ENCODE data around the gene TFDP2.

The TFDP2 gene

GRCh38 chr3:142064454-142064853 lies 84.9 kb downstream of the TFDP2 start:
- Histone ChIP-seq H3K36me3 (ENCODE audit: control insufficient read depth, insufficient read depth, low read length) (no peaks in the 10 kb centered on the region), H3K27me3 (ENCODE audit: control insufficient read depth, insufficient read depth, low read length) (no peaks in the 10 kb centered on the region), H3K9me3 (ENCODE audit: control insufficient read depth, low read length) (no peaks in the 10 kb centered on the region), H3K4me2 (ENCODE audit: low read length) (no peak overlapping the region), H3K27ac (no peak overlapping the region), H3K4me3 (ENCODE audit: low read depth, low read length) (no peak overlapping the region), H2AFZ (no peak overlapping the region), H3K79me2 (peaks cover 3% of the 10 kb centered on the region), H3K4me1 (no peaks in the 10 kb centered on the region), H3K9ac (no peak overlapping the region)
- TF ChIP-seq CTCF (IDR thresholded peaks at IDR 0.05), result no peak

DNA sequence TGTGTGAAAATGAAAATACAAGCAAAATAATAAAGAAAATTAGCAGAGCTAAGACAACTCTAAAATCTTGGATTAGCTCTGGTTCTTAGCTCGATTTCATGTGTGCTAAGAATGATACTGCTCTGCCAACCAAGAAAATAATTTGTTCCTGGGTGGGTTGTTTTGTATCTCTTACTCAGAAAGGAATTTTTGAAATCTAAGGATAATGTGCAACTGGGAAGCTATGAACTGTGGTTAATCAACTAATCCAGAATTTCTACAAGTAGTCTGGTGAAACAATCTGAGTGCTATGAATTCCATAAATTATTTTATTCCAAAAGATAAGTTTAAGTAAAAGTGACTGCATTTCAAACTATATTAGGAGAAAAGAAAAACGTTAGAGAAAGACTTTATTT lies 92.0 kb downstream of the TFDP2 start:
- Histone ChIP-seq H3K4me1 (no peaks in the 10 kb centered on the region), H3K27me3 (ENCODE audit: control insufficient read depth, insufficient read depth, low read length) (no peaks in the 10 kb centered on the region), H2AFZ (no peak overlapping the region), H3K9me3 (ENCODE audit: control insufficient read depth, low read length) (peaks cover 2% of the 10 kb centered on the region), H3K4me3 (ENCODE audit: low read depth, low read length) (no peak overlapping the region), H3K36me3 (ENCODE audit: control insufficient read depth, insufficient read depth, low read length) (no peaks in the 10 kb centered on the region), H3K79me2 (no peaks in the 10 kb centered on the region), H3K4me2 (ENCODE audit: low read length) (no peak overlapping the region), H3K27ac (no peak overlapping the region), H3K9ac (no peak overlapping the region)
- no peak for TF ChIP-seq CTCF (IDR thresholded peaks at IDR 0.05)

DNA sequence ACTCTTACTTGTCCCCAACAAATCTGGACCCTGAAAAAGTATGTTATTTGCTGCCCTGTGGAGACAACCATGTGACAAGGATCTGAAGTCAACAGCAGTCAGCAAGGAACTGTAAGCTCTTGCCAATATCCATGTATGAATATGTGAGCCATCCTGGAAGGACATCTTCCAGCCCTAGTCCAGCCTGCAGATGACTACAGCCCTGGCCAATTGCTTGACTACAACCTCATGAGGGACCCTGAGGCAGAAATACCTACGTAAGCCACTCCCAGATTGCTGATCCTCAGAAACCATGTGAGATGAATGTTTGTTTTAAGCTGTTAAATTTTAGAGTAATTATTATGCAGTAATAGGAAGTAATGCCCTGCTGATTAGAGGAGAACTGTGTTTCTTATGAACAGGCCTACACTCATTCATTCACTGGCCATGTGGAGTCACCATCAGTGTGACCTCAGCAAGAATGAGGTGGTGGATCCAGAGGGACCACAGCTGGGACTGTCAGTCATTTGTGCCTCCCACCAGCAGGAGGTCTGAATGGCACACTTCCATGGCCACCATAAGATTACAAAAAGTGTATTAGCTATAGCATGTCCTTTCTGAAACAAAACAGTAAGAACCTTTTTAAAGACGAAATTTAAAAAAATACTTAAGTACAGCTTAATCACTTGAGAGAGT lies 92.6 kb downstream of the TFDP2 start:
- H3K27me3 ChIP-seq (ENCODE audit: control insufficient read depth, insufficient read depth, low read length), result no peaks in the 10 kb centered on the region
- no peak overlapping the region for H3K9ac ChIP-seq
- TF ChIP-seq CTCF (IDR thresholded peaks at IDR 0.05), result no peak
- no peaks in the 10 kb centered on the region for H3K36me3 ChIP-seq (ENCODE audit: control insufficient read depth, insufficient read depth, low read length)
- H3K79me2 ChIP-seq, result no peaks in the 10 kb centered on the region
- H3K4me3 ChIP-seq (ENCODE audit: low read depth, low read length), result no peak overlapping the region
- H3K27ac ChIP-seq, result no peak overlapping the region
- no peak overlapping the region for H3K4me2 ChIP-seq (ENCODE audit: low read length)
- H3K4me1 ChIP-seq, result no peaks in the 10 kb centered on the region
- H3K9me3 ChIP-seq (ENCODE audit: control insufficient read depth, low read length), result peaks cover 2% of the 10 kb centered on the region
- no peak overlapping the region for H2AFZ ChIP-seq

- TF ChIP-seq CTCF (IDR thresholded peaks at IDR 0.05), result no peak
- Histone ChIP-seq H3K9ac (no peak overlapping the region), H3K4me2 (ENCODE audit: low read length) (no peak overlapping the region), H2AFZ (no peak overlapping the region), H3K36me3 (ENCODE audit: control insufficient read depth, insufficient read depth, low read length) (no peaks in the 10 kb centered on the region), H3K9me3 (ENCODE audit: control insufficient read depth, low read length) (peaks cover 2% of the 10 kb centered on the region), H3K79me2 (no peaks in the 10 kb centered on the region), H3K4me1 (no peaks in the 10 kb centered on the region), H3K27me3 (ENCODE audit: control insufficient read depth, insufficient read depth, low read length) (no peaks in the 10 kb centered on the region), H3K4me3 (ENCODE audit: low read depth, low read length) (no peak overlapping the region), H3K27ac (no peak overlapping the region)
Observed at GRCh38 chr3:142053835-142054234, 95.5 kb downstream of the TFDP2 start.

DNA sequence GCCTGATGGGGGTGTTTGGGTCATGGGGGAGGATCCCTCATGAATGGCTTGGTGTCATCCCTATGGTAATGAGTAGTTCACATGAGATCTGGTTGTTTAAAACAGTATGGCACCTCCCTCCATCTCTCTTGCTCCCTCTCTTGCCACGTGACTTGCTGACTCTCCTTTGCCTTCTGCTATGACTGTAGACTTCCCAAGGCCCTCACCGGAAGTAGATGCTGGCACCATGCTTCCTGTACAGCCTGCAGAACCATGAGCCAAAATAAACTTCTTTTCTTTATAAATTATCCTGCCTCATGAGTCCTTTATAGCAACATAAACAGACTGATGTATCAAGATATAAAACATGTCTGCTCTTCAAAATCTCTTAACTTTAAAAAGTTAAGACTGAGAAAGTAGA lies 96.1 kb downstream of the TFDP2 start:
- no peak for TF ChIP-seq CTCF (IDR thresholded peaks at IDR 0.05)
- Histone ChIP-seq H3K4me2 (ENCODE audit: low read length) (no peak overlapping the region), H3K36me3 (ENCODE audit: control insufficient read depth, insufficient read depth, low read length) (no peaks in the 10 kb centered on the region), H3K27ac (no peak overlapping the region), H3K4me3 (ENCODE audit: low read depth, low read length) (no peak overlapping the region), H3K79me2 (no peaks in the 10 kb centered on the region), H3K9ac (no peak overlapping the region), H3K27me3 (ENCODE audit: control insufficient read depth, insufficient read depth, low read length) (no peaks in the 10 kb centered on the region), H3K4me1 (no peaks in the 10 kb centered on the region), H3K9me3 (ENCODE audit: control insufficient read depth, low read length) (peaks cover 2% of the 10 kb centered on the region), H2AFZ (no peak overlapping the region)

All from parathyroid adenoma (tissue), 2 donors.